HepG2 (cell line): Measurements from ENCODE around the gene TBX21. TPM values are rescaled to one million over a fixed set of nuclear protein-coding genes. Genes with fewer than 3 reads are reported as not detected.

ENCODE experiments used
- ATAC-seq: fragments of 200-7000 bp; cut with Tn5 transposase; 3 replicates; pipeline ENCODE4 v1.9.1; 2020; ENCODE audit warnings: mild to moderate bottlenecking, moderate library complexity
- BruUV-seq: library from RNA; stranded (reverse); fragments of 400-500 nt; replicated peaks from 2 replicates; lab custom pipeline; 2021; lab: Mats Ljungman, UMichigan
- CTCF ChIA-PET: fragments of 300-600 bp; formaldehyde crosslinking; extraction: SDS; loops from one replicate; lab custom pipeline; 2021; ENCODE audit warnings: low total read pairs, inconsistent platforms, low intra/inter-chr PET ratio; lab: Yijun Ruan, JAX
- POLR2A ChIA-PET: fragments of 350-600 bp; sonication (Branson Sonifier 250); formaldehyde crosslinking; loops from one replicate; lab custom pipeline; 2020; ENCODE audit warnings: antibody characterized with exemption, inconsistent platforms; lab: Yijun Ruan, JAX
- DNase-seq: peaks from one replicate; pipeline ENCODE4 v3.0.0-alpha.2; 2015; ENCODE audit warnings: low spot score
- FAIRE-seq: peaks from 3 replicates; lab custom pipeline; 2011; peaks lifted over from hg19 to GRCh38; lab: Jason Lieb, UNC
- H2AFZ ChIP-seq: one replicate; pipeline ENCODE4 v1.6.1; 2011; ENCODE audit warnings: low read length, inconsistent platforms
- H3K27ac ChIP-seq: fragments of 300-600 bp; 3 replicates; pipeline ENCODE4 v1.8.0; 2011; ENCODE audit warnings: mixed run types, mild to moderate bottlenecking, mixed read lengths, low read length, inconsistent platforms; ENCODE audit not compliant: insufficient read depth; ENCODE audit errors: extremely low read length
- H3K27me3 ChIP-seq, 2 experiments: fragments of 200-600 bp in 1 of 2; 2 replicates in 1 of 2; 3 replicates in 1 of 2; pipeline versions ENCODE4 v1.6.0 to v1.8.0; 2011; ENCODE audit warnings: low read length in 2 of 2, mild to moderate bottlenecking in 2 of 2, moderate library complexity in 2 of 2, inconsistent platforms in 1 of 2; ENCODE audit not compliant: insufficient read depth in 2 of 2, control insufficient read depth in 1 of 2
- H3K36me3 ChIP-seq, 2 experiments: fragments of 200-600 bp in 1 of 2; replicated peaks in 1 of 2; 2 replicates in 1 of 2; 3 replicates in 1 of 2; pipeline versions ENCODE4 v1.5.1 to v1.8.0; 2011; ENCODE audit warnings: low read length in 2 of 2, inconsistent platforms in 1 of 2; ENCODE audit not compliant: insufficient read depth in 2 of 2, control insufficient read depth in 1 of 2
- H3K4me1 ChIP-seq: 2 replicates; pipeline ENCODE4 v1.5.1; 2012; ENCODE audit warnings: low read length, inconsistent platforms; ENCODE audit not compliant: insufficient read depth
- H3K4me2 ChIP-seq: 2 replicates; pipeline ENCODE4 v1.6.0; 2011; ENCODE audit warnings: low read depth, low read length, inconsistent platforms
- H3K4me3 ChIP-seq, 3 experiments: fragments of 200-600 bp in 1 of 3; sonication (generic), shearing (Covaris generic) in 1 of 3; replicated peaks in 1 of 3; 2 replicates each; pipeline ENCODE4 v1.5.1; 2011 to 2016; ENCODE audit warnings: low read length in 3 of 3, inconsistent platforms in 2 of 3, low read depth in 2 of 3, mild to moderate bottlenecking in 2 of 3, control low read depth in 1 of 3, mixed read lengths in 1 of 3; ENCODE audit not compliant: insufficient read depth in 1 of 3
- H3K79me2 ChIP-seq: one replicate; pipeline ENCODE4 v1.6.1; 2011; ENCODE audit warnings: low read length, inconsistent platforms; ENCODE audit not compliant: insufficient read depth
- H3K9ac ChIP-seq: 2 replicates; pipeline ENCODE4 v1.6.0; 2011; ENCODE audit warnings: mild to moderate bottlenecking, low read depth, low read length, inconsistent platforms; ENCODE audit not compliant: insufficient read depth
- H3K9me3 ChIP-seq: 2 replicates; pipeline ENCODE4 v1.5.1; 2012; ENCODE audit warnings: mild to moderate bottlenecking, low read length
- H4K20me1 ChIP-seq: 2 replicates; pipeline ENCODE4 v1.6.0; 2011; ENCODE audit warnings: inconsistent platforms, mild to moderate bottlenecking, low read length, moderate library complexity; ENCODE audit not compliant: insufficient read depth
- BCL6 ChIP-seq: IDR thresholded peaks from 2 replicates; pipeline ENCODE4 v1.6.1; 2016; ENCODE audit warnings: missing genetic modification reagents, missing compliant biosample characterization
- FOXM1 ChIP-seq: sonication (generic); formaldehyde crosslinking; IDR thresholded peaks from 2 replicates; pipeline ENCODE4 v1.5.0; 2020; ENCODE audit warnings: missing genetic modification reagents
- IKZF4 ChIP-seq: sonication (generic); formaldehyde crosslinking; IDR thresholded peaks from 2 replicates; pipeline ENCODE4 v1.5.1; 2020; ENCODE audit warnings: borderline replicate concordance, mild to moderate bottlenecking, low read depth, missing genetic modification reagents; ENCODE audit errors: not compliant biosample characterization
- TRIM24 ChIP-seq: sonication (generic); formaldehyde crosslinking; IDR thresholded peaks from 2 replicates; pipeline ENCODE4 v1.8.0; 2022; ENCODE audit warnings: mild to moderate bottlenecking, missing genetic modification reagents
- ZNF263 ChIP-seq: sonication (generic); formaldehyde crosslinking; IDR thresholded peaks from 2 replicates; pipeline ENCODE4 v1.4.0; 2020; ENCODE audit warnings: missing genetic modification reagents
- ZNF382 ChIP-seq: sonication (generic); formaldehyde crosslinking; IDR thresholded peaks from 2 replicates; pipeline ENCODE4 v1.5.0; 2020; ENCODE audit warnings: missing genetic modification reagents, mild to moderate bottlenecking, borderline replicate concordance
- ZNF496 ChIP-seq: sonication (generic); formaldehyde crosslinking; IDR thresholded peaks from 2 replicates; pipeline ENCODE4 v1.8.1; 2023; ENCODE audit warnings: mild to moderate bottlenecking, moderate library complexity, missing genetic modification reagents; ENCODE audit not compliant: insufficient replicate concordance
- ZNF577 ChIP-seq: sonication (generic); formaldehyde crosslinking; IDR thresholded peaks from 2 replicates; pipeline ENCODE4 v1.4.0; 2020; ENCODE audit warnings: mild to moderate bottlenecking, low read depth, missing genetic modification reagents, borderline replicate concordance
- ZNF672 ChIP-seq: sonication (generic); formaldehyde crosslinking; IDR thresholded peaks from 2 replicates; pipeline ENCODE4 v1.8.1; 2022; ENCODE audit warnings: missing genetic modification reagents
- ZNF674 ChIP-seq: sonication (generic); formaldehyde crosslinking; IDR thresholded peaks from 2 replicates; pipeline ENCODE4 v1.5.0; 2020; ENCODE audit warnings: low read depth, mild to moderate bottlenecking, missing genetic modification reagents
- WGBS: methylation state at CpG from one replicate; pipeline ENCODE4 v1.1.6; 2017; ENCODE audit warnings: low lambda C conversion rate; 5-methylcytosine and 5-hydroxymethylcytosine counted together
- in situ Hi-C: cut with HindIII; loops from 2 replicates; pipeline ENCODE4 v1.10.0; 2017; ENCODE audit warnings: low pct_unique_long_range_greater_than_20kb; ENCODE audit not compliant: extremely low pct_ligation_motif_present
- intact Hi-C: fragments of 100-400 bp; cut with micrococcal nuclease; formaldehyde crosslinking; loops from one replicate; pipeline ENCODE4 v1.10.0; 2022; ENCODE audit not compliant: unreplicated experiment
- polyA plus RNA-seq, 8 experiments: library from polyadenylated mRNA; depleted of rRNA in 3 of 8; stranded (reverse) in 7 of 8; unstranded in 1 of 8; fragments of >200 nt; fragmentation: Illumina TruSeq in 4 of 8; extraction: Trizol in 4 of 8; gene quantifications; 2 replicates each; pipeline versions ENCODE4 v1.2.1 to v1.2.3, GENCODE V29; 2011 to 2016; ENCODE audit warnings: low read depth in 4 of 8, missing spikeins in 1 of 8, mixed read lengths in 1 of 8; ENCODE audit not compliant: insufficient read depth in 1 of 8
- total RNA-seq, 5 experiments: library from RNA; depleted of rRNA; stranded (reverse); fragments of >200 nt; fragmentation: Illumina TruSeq; extraction: Trizol; gene quantifications; 2 replicates each; pipeline ENCODE4 v1.2.3, GENCODE V29; 2016; ENCODE audit warnings: low read depth in 1 of 5
- TF ChIP-seq, protein P1 (sequence below): conservative IDR thresholded peaks from 2 replicates; pipeline ENCODE4 v1.6.1; 2018; ENCODE audit warnings: missing genetic modification reagents
- TF ChIP-seq, protein P2 (sequence below): sonication (generic); formaldehyde crosslinking; IDR thresholded peaks from 2 replicates; pipeline ENCODE4 v1.4.0; 2020; ENCODE audit warnings: missing genetic modification reagents, mild to moderate bottlenecking, borderline replicate concordance
- TF ChIP-seq, protein P3 (sequence below): sonication (generic); formaldehyde crosslinking; IDR thresholded peaks from 2 replicates; pipeline ENCODE4 v1.4.0; 2020; ENCODE audit warnings: mild to moderate bottlenecking, missing genetic modification reagents
- TF ChIP-seq, protein P4 (sequence below): sonication (generic); formaldehyde crosslinking; IDR thresholded peaks from 2 replicates; pipeline ENCODE4 v1.4.0; 2020; ENCODE audit warnings: missing genetic modification reagents, borderline replicate concordance
- TF ChIP-seq, protein P5 (sequence below): sonication (generic); formaldehyde crosslinking; IDR thresholded peaks from 2 replicates; pipeline ENCODE4 v1.5.1; 2020; ENCODE audit warnings: missing genetic modification reagents, mild to moderate bottlenecking, borderline replicate concordance

The TBX21 gene
- total and polyA plus RNA-seq, 2 of the 13 experiments (the other 11 are each of a cell fraction or from before 2014, with no cell fraction given), result not detected

DNA sequence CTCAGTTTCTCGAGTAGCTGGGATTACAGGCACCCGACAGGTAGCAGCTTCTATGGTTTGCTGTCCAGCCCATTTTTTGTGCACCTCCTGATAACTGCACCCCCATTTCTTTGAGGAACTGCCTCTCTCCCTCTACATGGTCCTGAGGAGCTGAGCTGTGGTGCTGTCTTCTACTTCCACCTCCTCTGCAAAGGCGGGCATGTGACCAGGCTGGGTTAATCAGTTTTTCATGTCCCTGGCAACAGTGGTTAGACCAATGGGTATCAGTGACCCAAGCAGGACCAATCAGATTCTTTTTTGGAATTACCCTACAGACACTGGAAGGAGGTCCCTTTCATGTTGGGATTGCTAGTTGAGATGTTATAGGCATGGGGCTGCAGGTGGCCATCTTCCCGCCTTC, 41.3 kb downstream of the TBX21 start:
- FAIRE-seq (no peak), ATAC-seq (no peak), DNase-seq (no peak)
- Histone ChIP-seq H3K79me2 (no peaks in the 10 kb centered on the region), H2AFZ (no peak overlapping the region), H3K36me3 (no peaks in the 10 kb centered on the region), H3K9ac (no peak overlapping the region), H3K27ac (no peak overlapping the region), H3K4me3 (no peak overlapping the region), H3K27me3 (peaks cover 0 to 34% of the 10 kb centered on the region in 2 experiments; a peak in 2 of 5 replicates), H3K4me1 (no peaks in the 10 kb centered on the region), H3K4me2 (no peak overlapping the region), H3K9me3 (no peaks in the 10 kb centered on the region), H4K20me1 (peaks cover 4% of the 10 kb centered on the region; the same call in 1 of the 2 replicates)
- no TSS peak for BruUV-seq
- intact Hi-C loops (no loop called here), in situ Hi-C loops (no loop called here)
- POLR2A ChIA-PET, result no interaction called here
- CTCF ChIA-PET, result no interaction called here
- WGBS, result 2% methylated on average over 4 of the region's 4 CpGs
- TF ChIP-seq, protein P1, sequence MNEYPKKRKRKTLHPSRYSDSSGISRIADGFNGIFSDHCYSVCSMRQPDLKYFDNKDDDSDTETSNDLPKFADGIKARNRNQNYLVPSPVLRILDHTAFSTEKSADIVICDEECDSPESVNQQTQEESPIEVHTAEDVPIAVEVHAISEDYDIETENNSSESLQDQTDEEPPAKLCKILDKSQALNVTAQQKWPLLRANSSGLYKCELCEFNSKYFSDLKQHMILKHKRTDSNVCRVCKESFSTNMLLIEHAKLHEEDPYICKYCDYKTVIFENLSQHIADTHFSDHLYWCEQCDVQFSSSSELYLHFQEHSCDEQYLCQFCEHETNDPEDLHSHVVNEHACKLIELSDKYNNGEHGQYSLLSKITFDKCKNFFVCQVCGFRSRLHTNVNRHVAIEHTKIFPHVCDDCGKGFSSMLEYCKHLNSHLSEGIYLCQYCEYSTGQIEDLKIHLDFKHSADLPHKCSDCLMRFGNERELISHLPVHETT, result no peak
- TF ChIP-seq, protein P2, sequence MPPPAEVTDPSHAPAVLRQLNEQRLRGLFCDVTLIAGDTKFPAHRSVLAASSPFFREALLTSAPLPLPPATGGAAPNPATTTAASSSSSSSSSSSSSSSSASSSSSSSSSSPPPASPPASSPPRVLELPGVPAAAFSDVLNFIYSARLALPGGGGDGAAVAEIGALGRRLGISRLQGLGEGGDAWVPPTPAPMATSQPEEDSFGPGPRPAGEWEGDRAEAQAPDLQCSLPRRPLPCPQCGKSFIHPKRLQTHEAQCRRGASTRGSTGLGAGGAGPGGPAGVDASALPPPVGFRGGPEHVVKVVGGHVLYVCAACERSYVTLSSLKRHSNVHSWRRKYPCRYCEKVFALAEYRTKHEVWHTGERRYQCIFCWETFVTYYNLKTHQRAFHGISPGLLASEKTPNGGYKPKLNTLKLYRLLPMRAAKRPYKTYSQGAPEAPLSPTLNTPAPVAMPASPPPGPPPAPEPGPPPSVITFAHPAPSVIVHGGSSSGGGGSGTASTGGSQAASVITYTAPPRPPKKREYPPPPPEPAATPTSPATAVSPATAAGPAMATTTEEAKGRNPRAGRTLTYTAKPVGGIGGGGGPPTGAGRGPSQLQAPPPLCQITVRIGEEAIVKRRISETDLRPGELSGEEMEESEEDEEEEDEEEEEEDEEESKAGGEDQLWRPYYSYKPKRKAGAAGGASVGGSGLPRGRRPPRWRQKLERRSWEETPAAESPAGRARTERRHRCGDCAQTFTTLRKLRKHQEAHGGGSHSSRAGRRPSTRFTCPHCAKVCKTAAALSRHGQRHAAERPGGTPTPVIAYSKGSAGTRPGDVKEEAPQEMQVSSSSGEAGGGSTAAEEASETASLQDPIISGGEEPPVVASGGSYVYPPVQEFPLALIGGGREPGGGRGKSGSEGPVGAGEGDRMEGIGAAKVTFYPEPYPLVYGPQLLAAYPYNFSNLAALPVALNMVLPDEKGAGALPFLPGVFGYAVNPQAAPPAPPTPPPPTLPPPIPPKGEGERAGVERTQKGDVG (CRISPR knock-in tag), result no peak
- no peak for TF ChIP-seq IKZF4
- no peak for TF ChIP-seq FOXM1 (CRISPR knock-in tag)
- TF ChIP-seq, protein P3, sequence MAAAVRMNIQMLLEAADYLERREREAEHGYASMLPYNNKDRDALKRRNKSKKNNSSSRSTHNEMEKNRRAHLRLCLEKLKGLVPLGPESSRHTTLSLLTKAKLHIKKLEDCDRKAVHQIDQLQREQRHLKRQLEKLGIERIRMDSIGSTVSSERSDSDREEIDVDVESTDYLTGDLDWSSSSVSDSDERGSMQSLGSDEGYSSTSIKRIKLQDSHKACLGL (CRISPR knock-in tag), result no peak
- no peak for TF ChIP-seq ZNF263 (CRISPR knock-in tag)
- TF ChIP-seq BCL6 (CRISPR knock-in tag), result no peak
- TF ChIP-seq ZNF672, result no peak
- TF ChIP-seq ZNF496, result no peak
- TF ChIP-seq, protein P4, sequence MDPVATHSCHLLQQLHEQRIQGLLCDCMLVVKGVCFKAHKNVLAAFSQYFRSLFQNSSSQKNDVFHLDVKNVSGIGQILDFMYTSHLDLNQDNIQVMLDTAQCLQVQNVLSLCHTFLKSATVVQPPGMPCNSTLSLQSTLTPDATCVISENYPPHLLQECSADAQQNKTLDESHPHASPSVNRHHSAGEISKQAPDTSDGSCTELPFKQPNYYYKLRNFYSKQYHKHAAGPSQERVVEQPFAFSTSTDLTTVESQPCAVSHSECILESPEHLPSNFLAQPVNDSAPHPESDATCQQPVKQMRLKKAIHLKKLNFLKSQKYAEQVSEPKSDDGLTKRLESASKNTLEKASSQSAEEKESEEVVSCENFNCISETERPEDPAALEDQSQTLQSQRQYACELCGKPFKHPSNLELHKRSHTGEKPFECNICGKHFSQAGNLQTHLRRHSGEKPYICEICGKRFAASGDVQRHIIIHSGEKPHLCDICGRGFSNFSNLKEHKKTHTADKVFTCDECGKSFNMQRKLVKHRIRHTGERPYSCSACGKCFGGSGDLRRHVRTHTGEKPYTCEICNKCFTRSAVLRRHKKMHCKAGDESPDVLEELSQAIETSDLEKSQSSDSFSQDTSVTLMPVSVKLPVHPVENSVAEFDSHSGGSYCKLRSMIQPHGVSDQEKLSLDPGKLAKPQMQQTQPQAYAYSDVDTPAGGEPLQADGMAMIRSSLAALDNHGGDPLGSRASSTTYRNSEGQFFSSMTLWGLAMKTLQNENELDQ, result no peak
- TF ChIP-seq ZNF382 (CRISPR knock-in tag), result no peak
- TF ChIP-seq TRIM24 (CRISPR knock-in tag), result no peak
- TF ChIP-seq ZNF674, result no peak
- TF ChIP-seq, protein P5, sequence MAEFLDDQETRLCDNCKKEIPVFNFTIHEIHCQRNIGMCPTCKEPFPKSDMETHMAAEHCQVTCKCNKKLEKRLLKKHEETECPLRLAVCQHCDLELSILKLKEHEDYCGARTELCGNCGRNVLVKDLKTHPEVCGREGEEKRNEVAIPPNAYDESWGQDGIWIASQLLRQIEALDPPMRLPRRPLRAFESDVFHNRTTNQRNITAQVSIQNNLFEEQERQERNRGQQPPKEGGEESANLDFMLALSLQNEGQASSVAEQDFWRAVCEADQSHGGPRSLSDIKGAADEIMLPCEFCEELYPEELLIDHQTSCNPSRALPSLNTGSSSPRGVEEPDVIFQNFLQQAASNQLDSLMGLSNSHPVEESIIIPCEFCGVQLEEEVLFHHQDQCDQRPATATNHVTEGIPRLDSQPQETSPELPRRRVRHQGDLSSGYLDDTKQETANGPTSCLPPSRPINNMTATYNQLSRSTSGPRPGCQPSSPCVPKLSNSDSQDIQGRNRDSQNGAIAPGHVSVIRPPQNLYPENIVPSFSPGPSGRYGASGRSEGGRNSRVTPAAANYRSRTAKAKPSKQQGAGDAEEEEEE, result no peak
- TF ChIP-seq ZNF577 (CRISPR knock-in tag), result no peak
